ENCODE results near the gene IMMP1L.
"Not testable (repeated sequence)": the region's sequence is repeated elsewhere in the genome, so short reads cannot be mapped to it uniquely, and the experiment has no call there.

Gene IMMP1L, protein sequence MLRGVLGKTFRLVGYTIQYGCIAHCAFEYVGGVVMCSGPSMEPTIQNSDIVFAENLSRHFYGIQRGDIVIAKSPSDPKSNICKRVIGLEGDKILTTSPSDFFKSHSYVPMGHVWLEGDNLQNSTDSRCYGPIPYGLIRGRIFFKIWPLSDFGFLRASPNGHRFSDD

DNA sequence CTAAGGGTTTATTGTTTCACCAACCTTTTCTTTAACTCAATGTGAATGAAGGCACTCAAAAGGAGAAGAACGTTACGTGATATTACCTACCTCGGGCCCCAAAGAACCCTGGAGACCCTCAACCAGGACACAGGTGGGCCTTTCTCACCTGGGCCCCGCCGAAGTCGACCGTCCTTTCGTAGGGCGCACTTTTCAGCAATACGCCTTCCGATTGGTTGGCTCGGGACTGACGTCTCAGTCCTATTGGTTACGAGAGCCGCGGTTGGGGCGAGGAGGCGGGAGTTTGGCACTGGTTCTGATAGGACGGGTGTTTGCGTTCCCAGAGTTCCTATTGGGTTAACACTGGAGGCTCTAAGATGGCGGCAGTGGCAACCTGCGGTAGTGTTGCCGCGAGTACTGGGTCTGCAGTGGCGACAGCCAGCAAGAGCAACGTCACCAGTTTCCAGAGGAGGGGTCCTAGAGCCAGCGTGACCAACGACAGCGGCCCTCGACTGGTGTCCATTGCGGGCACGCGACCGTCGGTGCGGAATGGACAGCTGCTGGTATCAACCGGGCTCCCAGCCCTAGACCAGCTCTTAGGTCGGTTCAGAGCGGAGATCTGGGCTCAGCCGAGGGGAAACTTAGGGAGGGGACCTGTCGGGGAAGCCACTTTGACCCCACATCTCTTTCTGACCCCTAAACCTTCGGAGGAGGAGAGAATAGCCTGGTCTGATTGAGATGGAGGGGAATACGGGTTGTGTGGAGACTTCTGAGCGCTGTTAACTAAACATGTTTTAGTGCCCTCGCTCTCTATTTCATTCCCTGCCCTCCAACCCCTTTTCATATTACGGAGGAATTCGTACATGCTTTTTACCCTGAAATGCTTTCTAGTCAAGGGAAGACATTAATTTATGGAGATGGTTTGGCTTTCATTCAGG, at the start of gene IMMP1L, which contains the start of gene ELP4:
Gene IMMP1L, minus strand, starts transcription at position 194 of the 917 bp plus-strand sequence. CDS start 46,346 bp downstream, outside the sequence.
Gene ELP4, plus strand, starts transcription at position 339 of the 917 bp plus-strand sequence. Its CDS starts 18 bp downstream, at position 357.
- peak; percentile 89 for DNase-seq

DNA sequence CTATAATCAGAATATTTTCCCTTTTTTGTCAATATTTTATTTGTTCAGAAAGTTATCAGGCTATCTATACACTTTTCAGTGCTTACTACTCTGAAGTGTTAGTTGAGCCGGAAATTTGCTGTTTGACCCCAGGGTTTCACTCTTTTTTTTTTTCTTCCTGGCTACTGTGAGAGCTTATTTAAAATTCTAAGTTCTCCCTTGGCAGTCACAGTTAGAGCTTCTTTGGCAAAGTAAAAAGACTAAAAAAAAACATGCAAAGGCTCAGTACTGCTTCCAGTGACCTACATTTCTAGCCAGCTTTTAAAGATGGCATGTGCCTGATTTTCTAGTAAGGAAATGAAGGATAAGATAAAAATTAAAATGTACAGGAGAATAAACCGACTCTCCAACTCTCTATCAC, 48.6 kb upstream of the IMMP1L start:
- no peak for DNase-seq

DNA sequence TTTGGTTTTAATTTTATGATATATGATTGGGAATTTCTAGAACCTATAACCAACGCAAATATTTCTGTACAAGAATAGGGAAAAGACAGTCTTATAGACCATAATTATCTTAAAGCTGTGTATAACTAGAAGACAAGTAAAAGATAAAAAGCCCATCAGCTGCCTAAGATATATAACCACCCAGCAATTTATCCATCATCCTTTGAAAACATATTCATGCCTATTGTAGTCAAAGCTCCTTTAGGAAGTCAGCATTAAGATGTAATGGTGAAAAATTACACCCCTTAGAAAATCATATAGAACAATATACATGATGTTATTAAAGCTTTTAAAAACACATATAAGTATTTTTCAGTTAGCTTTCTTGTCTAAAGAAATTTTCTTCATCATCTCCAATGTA, 46.5 kb upstream of the IMMP1L start:
- no peak for DNase-seq

DNA sequence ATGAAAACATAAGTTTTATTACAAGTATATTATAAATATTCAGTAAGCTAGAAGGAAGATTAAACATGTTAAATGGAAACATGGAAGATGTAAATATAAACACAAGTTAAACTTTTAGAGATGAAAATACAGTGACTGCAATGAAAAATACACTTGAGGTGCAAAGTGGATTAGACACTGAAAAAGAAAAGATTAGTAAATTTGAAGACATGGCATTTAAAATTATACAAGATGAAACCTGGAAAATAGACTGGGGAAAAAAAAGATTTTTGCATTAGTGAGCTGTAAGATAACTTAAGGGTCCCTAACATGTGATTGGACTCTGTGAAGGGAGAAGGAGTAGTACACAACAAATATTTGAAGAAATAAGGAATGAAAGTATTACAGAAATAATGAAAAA, 33.4 kb upstream of the IMMP1L start:
- DNase-seq = no peak

DNA sequence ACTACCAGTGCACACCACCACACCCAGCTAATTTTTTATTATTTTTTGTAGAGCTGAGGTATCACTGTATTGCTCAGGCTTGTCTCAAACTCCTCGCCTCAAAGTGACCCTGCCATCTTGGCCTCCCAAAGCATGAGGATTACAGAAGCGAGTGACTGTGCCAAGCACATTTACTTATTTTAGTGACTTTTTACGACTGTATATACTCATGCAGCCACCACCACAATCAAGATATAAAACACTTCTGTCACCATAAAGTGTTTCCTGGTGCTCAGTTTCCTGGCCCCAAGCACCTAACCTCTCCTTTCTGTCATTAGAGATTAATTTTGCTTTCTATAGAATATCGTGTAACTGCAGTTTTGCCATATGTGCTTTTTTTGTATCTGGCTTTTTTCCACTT, 26.1 kb upstream of the IMMP1L start:
- DNase-seq = no peak

DNA sequence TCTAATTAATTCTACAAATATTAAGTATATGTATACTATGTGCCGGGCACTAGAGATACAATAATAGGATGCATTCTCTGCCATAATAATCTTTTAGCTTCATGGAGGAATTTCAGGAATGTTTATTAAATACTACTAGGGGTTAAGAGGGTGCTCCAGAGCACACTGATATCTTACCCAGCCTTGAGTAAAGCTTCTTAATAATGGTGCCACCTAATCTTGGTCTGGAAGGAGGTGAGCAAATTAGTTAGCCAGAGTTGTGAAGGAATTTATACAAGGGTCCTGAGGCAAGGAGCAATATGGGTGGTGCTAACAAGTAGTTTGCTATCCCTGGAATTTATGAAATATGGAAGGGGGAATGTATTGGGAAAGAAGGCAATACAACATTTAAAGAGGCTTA, 21.9 kb upstream of the IMMP1L start:
- DNase-seq = no peak

DNA sequence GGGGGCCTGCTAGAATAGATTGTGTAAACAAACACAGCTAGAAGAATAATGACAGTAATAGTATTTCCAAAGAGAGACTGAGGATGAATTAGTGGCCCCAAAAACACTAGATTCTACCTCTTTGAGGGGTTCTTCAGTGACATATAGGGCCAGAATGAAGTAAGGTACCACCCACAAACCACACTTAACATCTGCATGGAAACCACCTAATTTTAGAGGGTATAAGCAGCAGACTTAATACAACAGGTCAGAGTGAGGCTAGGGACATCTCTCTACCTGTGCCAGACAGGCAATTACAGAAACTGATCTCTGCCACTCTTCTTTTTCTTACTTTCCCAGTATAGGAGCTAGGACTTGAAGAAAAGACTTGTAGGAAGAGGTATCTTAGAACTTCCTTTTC, 20.3 kb upstream of the IMMP1L start:
- no peak for DNase-seq

DNA sequence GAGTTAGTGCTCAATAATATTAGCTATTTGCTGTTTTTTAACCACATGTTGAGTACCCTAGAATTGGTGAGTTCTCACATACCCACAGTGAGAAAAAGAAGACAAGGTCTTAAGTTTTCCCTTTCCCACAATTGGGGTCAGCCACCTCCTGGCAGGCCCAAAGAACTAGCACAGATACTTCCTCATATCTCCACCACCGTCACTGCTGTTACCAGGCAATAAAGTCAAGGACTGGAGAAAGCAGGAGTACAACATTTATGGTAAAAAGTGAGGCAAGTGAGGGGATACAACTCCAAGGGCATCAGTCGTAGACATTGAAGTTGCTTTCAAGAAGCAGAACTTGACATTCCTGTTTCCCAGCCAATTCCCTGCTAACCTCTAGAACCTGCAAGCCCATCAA, 19.8 kb upstream of the IMMP1L start:
- DNase-seq = no peak

DNA sequence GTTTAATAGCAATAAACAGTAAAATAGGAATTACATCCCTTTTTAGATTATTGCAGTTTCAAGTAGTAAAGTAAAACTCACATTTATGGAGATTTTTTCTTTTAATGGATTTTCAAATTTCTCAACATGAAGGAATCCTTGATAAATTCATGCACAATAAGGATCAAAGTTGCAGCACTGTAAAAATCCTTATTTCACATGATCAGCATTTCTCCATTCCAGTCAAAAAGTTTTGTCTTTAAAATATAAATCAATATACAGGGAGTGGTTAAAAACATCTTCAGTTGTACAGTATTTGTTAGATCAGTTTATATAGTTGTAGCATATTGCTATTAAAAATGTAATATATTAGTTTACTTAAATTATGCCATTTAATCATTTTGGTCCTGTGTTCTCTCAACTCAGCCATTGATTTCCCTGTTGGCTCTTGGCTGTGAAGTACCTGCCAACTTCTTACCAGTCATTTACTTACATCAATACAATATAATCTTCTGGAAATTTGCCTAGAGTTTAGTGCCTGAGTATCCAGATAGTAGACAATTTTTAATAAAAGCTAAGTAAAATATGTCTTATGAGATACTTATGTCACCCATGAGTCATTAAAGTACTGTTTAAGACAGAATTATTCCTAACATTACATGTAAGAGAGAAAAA, 12.2 kb upstream of the IMMP1L start:
- no peak for DNase-seq

DNA sequence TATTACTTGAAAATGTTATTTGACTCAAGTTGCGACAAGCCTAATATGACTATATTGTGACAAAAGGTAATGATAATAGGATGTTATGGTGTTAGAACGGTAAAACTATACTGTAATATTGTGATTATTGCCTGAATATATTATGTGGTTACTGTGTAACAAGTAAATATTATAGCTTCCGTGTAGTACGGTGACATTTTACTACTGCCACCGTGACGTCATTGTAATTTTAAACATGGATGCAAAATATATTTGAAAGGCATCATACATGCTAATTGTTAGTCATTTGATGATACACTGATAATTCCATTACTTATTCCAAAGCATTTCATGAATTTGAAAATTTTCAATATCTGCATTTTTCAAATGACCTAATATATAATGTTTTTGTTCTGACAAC, 2.7 kb upstream of the IMMP1L start:
- DNase-seq = no peak

DNA sequence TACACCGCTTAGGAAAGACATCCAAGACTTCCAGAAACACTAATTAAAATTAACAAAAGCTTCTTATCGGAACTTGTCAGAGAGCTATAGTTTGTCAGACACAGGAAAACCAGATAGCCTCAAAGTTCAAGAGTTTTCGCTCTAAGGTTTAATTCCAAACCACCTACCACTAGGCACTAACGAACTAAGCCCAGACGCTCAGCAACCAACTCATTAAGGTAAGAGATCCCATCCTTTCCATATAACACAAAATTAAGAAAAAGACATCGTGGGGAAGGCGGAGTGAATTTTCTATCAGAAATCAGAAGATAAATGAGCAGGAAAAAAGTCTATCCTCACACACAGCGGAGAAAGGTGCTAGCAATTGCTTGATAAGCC, 382 bp downstream of the IMMP1L start:
- no peak for DNase-seq

DNA sequence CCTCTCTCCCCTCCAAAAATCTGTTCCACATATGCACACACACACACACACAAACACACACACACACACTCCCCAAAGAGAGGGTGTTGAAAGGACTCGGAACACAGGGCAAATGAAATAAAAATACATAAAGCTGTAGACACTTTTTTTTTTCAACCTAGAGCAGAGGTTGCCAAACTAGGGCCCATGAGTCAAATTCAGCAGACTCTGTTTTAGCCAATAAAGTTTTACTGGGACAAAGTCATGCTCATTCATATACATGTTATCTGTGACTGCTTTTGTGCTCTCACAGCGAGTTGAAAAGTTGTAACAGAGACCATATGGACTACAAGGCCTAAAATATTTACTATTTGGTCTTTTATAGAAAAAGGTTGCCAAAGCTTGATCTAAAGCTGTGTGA, 8.9 kb downstream of the IMMP1L start:
- DNase-seq = no peak

DNA sequence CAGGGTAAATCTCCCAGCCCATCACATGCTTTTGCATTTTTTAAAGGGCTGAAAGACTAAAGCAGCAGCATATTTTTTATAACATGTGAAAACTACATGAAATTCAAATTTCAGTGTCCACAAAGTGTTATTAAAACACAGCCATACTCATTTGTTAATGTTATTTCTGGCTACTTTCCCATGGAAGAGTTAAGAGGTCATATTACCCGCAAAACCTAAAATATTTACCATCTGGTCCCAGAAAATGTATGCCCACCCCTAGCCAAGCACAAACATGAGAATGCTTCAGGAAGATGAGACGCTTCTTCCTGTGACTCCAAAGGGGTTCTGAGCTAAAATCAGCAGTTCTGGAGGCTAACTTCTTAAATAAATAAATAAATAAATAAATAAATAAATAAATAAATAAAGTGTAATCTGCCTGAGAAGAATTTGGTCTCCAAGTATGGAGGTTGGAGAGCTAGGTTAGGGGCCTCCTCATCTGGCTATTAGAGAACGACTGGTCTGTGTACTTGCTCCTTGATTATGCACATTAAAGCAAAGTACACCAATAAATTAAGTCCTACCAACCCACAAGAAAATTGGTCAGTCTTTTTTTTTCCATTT, 9.7 kb downstream of the IMMP1L start:
- no peak for DNase-seq

DNA sequence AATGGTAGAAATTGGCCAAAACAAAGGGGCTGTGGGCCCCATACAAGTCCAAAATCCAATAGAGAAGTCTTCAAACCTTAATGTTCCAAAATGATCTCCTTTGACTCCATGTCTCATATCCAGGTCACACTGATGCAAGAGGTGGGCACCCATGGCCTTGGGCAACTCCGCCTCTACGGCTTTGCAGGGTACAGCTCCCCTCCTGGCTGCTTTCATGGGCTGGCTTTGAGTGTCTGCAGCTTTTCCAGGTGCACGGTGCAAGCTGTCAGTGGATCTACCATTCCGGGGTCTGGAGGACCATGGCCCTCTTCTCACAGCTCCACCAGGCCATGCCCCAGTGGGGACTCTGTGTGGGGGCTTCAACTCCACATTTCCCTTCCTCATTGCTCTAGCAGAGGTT, 15.7 kb downstream of the IMMP1L start:
- DNase-seq = not testable (repeated sequence)

DNA sequence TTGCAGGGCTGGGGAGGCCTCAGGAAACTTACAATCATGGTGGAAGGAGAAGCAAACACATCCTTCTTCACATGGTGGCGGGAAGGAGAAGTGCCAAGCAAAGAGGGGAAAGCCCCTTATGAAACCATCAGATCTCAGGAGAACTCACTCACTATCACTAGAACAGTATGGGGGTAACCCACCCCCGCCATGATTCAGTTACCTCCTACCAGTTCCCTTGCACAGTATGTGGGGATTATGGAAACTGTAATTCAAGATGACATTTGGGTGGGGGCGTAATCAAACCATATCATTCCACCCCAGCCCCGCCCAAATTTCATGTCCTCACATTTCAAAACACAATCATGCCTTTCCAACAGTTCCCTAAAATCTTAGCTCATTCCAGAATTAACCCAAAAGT, 16.2 kb downstream of the IMMP1L start:
- DNase-seq = no peak

DNA sequence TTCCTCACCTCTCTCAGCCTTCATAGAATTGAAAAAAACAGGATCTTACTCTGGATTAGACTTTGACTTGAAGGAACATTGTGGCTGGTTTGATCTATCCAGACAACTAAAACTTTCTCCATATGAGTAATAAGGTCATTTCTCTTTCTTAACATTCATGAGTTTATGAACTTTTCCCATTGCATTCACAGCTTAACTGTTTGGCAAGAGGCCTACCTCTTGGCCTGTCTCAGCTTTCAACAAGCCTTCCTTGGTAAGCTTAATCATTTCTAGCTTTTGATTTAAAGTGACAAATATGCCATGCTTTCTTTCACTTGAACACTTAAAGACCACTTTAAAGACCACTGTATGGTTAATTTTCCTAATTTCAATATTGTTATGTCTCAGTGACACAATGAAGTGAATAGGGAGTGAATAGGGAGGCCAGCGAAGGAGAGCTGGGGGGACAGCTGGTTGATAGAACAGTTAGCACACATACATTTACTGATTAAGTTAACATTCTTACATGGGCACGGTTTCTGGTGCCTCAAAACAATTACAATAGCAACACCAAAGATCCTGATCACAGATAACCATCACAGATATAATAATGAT, 17.0 kb downstream of the IMMP1L start:
- no peak for DNase-seq

DNA sequence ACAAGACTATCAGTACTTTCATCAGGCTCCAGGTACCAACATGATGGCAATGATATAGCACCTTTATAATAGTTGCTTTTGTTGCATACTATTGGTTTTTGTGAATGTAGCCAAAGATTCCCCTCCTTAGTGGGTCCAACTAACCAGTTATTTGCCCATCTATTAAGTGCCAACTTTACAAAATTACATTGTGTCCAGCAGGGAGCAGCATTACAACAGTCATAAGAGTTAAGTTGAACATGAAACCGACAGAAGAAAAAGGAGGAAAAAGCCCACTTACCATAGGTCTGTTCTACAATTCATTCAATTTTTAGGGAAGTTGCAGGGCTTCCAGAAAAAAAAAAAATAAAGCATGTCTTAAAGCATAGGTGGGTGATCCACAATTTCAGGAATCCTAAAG, 21.6 kb downstream of the IMMP1L start:
- DNase-seq = no peak

DNA sequence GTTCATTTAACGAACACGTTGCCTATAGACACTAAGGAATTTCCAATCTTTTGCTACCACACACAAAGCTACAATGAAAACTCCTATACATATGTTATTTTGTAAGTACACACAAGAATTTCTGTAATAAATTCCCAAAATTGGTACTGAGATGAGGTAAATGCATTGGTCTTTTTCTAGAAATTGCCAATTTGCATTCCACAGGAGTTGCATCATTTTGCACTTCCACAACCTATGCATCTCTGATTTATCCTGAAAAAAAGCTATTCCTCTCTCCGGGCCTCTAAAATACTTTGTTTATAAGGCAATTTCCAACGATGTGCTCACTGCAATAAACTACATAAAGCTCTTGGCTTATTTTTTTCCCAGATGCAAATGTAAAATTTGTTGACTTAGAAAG, 24.9 kb downstream of the IMMP1L start:
- DNase-seq = no peak

DNA sequence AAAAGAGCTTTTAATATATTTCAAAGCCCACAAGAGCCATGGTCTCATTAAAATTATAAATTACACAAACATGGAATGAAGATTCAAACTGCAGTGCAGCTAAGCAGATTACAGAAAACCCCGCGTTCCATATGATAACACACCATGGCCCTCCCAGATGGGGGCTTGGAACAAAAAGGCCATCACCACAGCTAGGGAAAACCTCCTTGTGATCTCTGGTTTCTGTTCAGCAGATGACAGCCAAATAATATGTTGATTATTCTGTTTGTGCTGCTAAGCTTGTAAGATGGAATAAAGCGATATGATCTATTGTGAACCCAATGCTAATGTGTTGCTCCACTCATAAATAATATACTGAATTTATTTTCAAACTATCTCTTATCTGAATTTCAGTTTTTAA, 28.5 kb downstream of the IMMP1L start:
- no peak for DNase-seq

DNA sequence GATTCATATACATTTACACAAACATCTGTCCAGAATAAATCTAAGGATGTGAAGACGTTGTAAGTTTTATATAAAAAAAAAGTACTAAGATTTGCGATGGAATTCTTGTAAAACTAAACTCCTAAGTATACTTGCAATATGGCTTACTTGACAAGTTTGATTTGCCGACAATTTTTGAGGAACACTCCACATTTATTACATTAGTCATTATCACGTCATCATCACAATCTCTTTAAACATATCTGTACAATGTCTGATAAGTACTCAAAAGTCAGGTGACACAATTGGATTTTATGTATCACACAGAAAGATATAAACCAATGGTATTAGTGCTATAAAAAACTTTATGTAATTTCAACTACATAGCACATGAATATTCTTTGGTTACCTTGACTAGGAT, 30.4 kb downstream of the IMMP1L start:
- DNase-seq = no peak

DNA sequence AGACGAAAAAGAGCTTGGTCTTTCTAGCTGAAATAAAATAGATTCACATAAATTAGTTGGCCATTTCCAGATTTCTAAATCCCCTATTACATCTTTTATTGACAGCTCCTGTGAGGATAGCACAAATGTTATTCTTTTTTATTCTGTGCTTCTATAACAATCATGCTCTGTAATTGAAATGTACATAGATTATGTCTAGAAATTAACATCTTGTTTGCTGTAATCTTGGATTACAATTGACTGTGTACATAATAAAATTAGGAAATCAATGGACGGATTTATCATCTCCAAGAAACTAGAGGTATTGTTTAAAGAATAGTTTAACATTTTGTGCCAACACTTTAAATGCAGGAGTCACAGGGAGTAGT, 31.2 kb downstream of the IMMP1L start:
- DNase-seq = no peak

DNA sequence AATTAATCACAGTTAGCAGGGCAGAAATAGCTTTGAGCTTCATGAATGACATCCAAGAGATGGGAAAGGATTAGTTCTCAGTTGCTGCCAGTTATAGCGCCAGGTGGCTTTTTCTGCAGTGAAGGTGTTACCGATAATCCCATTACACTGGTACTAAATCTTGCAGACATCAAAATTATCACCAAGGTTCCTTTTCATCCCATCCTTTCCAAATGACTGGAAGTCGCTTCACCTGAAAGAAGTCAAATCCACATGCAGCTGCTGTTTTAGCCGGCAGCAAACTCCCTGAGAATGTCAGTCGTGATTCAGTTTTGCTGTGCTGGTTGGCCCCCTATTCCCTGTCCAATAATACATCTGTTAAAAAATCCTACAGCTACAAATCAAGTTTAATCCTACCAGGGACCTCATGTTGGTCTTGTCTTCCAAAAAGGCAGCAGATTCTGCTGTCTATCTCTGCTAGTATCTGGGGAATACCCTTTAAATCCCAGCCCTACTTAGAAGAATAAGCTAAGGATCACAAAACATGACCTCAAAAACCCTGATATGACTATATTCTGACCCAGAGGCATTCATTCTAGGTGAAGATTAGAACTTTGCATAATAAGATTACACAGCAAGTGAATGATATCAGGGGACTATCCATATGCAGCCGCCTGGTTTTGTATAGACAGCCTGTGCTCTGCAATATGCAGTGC, 31.7 kb downstream of the IMMP1L start:
- no peak for DNase-seq

DNA sequence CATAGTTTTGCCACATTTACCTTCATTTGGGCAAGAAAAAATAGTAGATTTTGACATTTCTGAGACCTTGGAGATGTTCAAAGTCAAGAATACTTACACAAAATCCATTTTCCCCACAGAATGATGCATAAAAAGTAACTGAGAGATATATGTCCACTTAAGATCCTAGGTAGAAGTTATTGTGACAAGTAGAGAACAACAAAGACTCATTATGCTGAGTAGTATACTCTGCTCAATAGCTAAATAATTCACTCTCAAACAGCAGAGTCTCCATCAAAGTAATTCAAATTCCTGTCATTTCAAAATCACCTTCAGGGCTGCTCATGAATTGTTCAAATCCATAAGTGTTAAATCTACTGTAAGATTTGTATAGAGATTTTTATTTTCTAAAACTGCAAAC, 35.3 kb downstream of the IMMP1L start:
- DNase-seq = no peak

Data from T1000 (cell line).